Measurements from ENCODE around the gene RFX3.

DNA sequence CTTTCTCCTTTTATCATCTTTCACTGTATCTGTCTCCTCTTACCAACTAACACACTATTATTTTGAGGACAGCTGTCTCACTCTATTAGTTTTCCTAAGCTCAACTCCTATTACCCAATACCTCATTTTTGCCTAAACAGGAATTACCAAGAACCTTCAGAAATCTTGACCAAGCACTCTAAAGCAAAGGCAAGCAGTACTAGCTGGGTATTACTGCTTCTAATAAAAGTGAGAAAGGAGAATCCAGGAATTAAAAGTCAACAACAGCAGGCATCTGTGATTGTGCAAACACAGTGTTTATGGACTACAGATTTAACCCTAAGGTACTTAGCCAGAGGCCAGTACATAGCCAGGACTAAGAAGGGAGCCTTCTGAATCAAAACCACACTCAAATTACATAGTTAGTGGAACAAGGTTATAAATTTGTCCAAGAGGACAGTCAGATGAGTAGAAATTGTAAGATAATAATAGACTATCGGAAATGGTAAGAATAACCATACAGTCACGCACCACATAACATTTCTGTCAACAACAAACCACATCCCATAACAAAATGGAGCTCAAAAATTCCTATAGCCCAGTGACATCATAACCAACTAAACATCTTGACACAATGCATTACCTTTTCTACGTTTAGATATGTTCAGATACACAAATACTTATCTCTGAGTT, 8.3 kb downstream of the RFX3 start:
- TF ChIP-seq GATA3 (IDR thresholded peaks at IDR 0.05; ENCODE audit: low read depth, low read length) (no peak), GATA2 (IDR thresholded peaks at IDR 0.05; ENCODE audit: low read depth, low read length) (no peak)
